Stimulated activated naive B cell treated with anti-CD40 and anti-IgM and Interleukin-4, amounts not matched to agents 10 μg/mL and 1 μg/mL and 100 μg/mL, for 72 hours (primary cell): ENCODE data around the gene ATP6V0B.

Source experiments
- ATAC-seq, 2 donors: fragments of 150-1000 bp; cut with Tn5 transposase; replicated peaks; 2 replicates each; pipeline ENCODE4 v1.10.0; 2021; ENCODE audit warnings: moderate library complexity in 1 of 2
- DNase-seq: peaks from one replicate; pipeline ENCODE4 v3.0.0; 2021
- H3K27ac Mint-ChIP-seq: one replicate; pipeline ENCODE4 v1.8.0; 2022; ENCODE audit warnings: mild to moderate bottlenecking, mixed read lengths
- H3K27me3 Mint-ChIP-seq, 2 donors: one replicate each; pipeline ENCODE4 v1.8.0; 2022; ENCODE audit warnings: mixed read lengths in 2 of 2
- H3K36me3 Mint-ChIP-seq, 2 donors: one replicate each; pipeline ENCODE4 v1.8.0; 2022; ENCODE audit warnings: mixed read lengths in 2 of 2, mild to moderate bottlenecking in 1 of 2
- H3K4me1 Mint-ChIP-seq, 2 donors: one replicate each; pipeline ENCODE4 v1.8.0; 2022; ENCODE audit warnings: mixed read lengths in 2 of 2, mild to moderate bottlenecking in 1 of 2
- H3K4me3 Mint-ChIP-seq, 2 donors: one replicate each; pipeline ENCODE4 v1.8.0; 2022; ENCODE audit warnings: mild to moderate bottlenecking in 2 of 2, mixed read lengths in 2 of 2, moderate library complexity in 1 of 2
- H3K9me3 Mint-ChIP-seq, 2 donors: one replicate each; pipeline ENCODE4 v1.8.0; 2022; ENCODE audit warnings: mixed read lengths in 2 of 2, mild to moderate bottlenecking in 1 of 2

Gene ATP6V0B

GRCh38 chr1:44010935-44011471 is 36.2 kb downstream of the ATP6V0B start:
- Mint-ChIP-seq H3K27ac (no peak overlapping the region), H3K9me3 (no peaks in the 10 kb centered on the region), H3K4me3 (no peak overlapping the region), H3K27me3 (peaks cover 7 to 15% of the 10 kb centered on the region in 2 donors), H3K4me1 (peaks cover 0 to 5% of the 10 kb centered on the region in 2 donors), H3K36me3 (no peaks in the 10 kb centered on the region)
- no peak for DNase-seq
- ATAC-seq: no peak

- DNase-seq: no peak
- no peak overlapping the region for H3K27ac Mint-ChIP-seq
- H3K36me3 Mint-ChIP-seq: no peaks in the 10 kb centered on the region
- no peak for ATAC-seq
- no peaks in the 10 kb centered on the region for H3K9me3 Mint-ChIP-seq
- no peak overlapping the region for H3K4me3 Mint-ChIP-seq
- peaks cover 0 to 3% of the 10 kb centered on the region in 2 donors for H3K4me1 Mint-ChIP-seq
- peaks cover 7 to 23% of the 10 kb centered on the region in 2 donors for H3K27me3 Mint-ChIP-seq
Observed at GRCh38 chr1:44012404-44012803, 37.6 kb downstream of the ATP6V0B start.

GRCh38 chr1:44012941-44013609 is 38.3 kb downstream of the ATP6V0B start:
- Mint-ChIP-seq H3K4me1 (no peaks in the 10 kb centered on the region), H3K4me3 (no peak overlapping the region), H3K27ac (no peak overlapping the region), H3K36me3 (no peaks in the 10 kb centered on the region), H3K27me3 (peaks cover 7 to 23% of the 10 kb centered on the region in 2 donors), H3K9me3 (no peaks in the 10 kb centered on the region)
- no peak for DNase-seq
- no peak for ATAC-seq

GRCh38 chr1:44013949-44014348 is 39.2 kb downstream of the ATP6V0B start:
- Mint-ChIP-seq H3K9me3 (no peaks in the 10 kb centered on the region), H3K4me1 (no peaks in the 10 kb centered on the region), H3K4me3 (no peak overlapping the region), H3K27me3 (peaks cover 7 to 23% of the 10 kb centered on the region in 2 donors), H3K27ac (no peak overlapping the region), H3K36me3 (no peaks in the 10 kb centered on the region)
- DNase-seq (no peak), ATAC-seq (no peak)

GRCh38 chr1:44014365-44015104 is 39.8 kb downstream of the ATP6V0B start:
- DNase-seq: no peak
- no peak for ATAC-seq
- H3K4me1 Mint-ChIP-seq: no peaks in the 10 kb centered on the region
- H3K36me3 Mint-ChIP-seq: no peaks in the 10 kb centered on the region
- H3K4me3 Mint-ChIP-seq: no peak overlapping the region
- H3K27me3 Mint-ChIP-seq: peaks cover 7 to 23% of the 10 kb centered on the region in 2 donors
- no peak overlapping the region for H3K27ac Mint-ChIP-seq
- no peaks in the 10 kb centered on the region for H3K9me3 Mint-ChIP-seq

GRCh38 chr1:44015206-44015605 is 40.4 kb downstream of the ATP6V0B start:
- Mint-ChIP-seq H3K27ac (no peak overlapping the region), H3K4me3 (no peak overlapping the region), H3K36me3 (no peaks in the 10 kb centered on the region), H3K4me1 (no peaks in the 10 kb centered on the region), H3K27me3 (peaks cover 7 to 23% of the 10 kb centered on the region in 2 donors), H3K9me3 (no peaks in the 10 kb centered on the region)
- ATAC-seq: no peak
- DNase-seq: no peak

- no peak overlapping the region for H3K27ac Mint-ChIP-seq
- no peak overlapping the region for H3K4me3 Mint-ChIP-seq
- H3K4me1 Mint-ChIP-seq: no peaks in the 10 kb centered on the region
- no peaks in the 10 kb centered on the region for H3K36me3 Mint-ChIP-seq
- no peak for ATAC-seq
- no peaks in the 10 kb centered on the region for H3K9me3 Mint-ChIP-seq
- DNase-seq: no peak
- peaks cover 7 to 23% of the 10 kb centered on the region in 2 donors for H3K27me3 Mint-ChIP-seq
Observed at GRCh38 chr1:44016041-44016889, 41.5 kb downstream of the ATP6V0B start.

GRCh38 chr1:44016890-44017400 is 42.2 kb downstream of the ATP6V0B start:
- no peaks in the 10 kb centered on the region for H3K36me3 Mint-ChIP-seq
- H3K9me3 Mint-ChIP-seq: no peaks in the 10 kb centered on the region
- no peak overlapping the region for H3K4me3 Mint-ChIP-seq
- no peak for ATAC-seq
- DNase-seq: no peak
- no peak overlapping the region for H3K27ac Mint-ChIP-seq
- H3K27me3 Mint-ChIP-seq: peaks cover 7 to 23% of the 10 kb centered on the region in 2 donors
- no peaks in the 10 kb centered on the region for H3K4me1 Mint-ChIP-seq

GRCh38 chr1:44019466-44019948 is 44.7 kb downstream of the ATP6V0B start:
- Mint-ChIP-seq H3K36me3 (no peaks in the 10 kb centered on the region), H3K9me3 (no peaks in the 10 kb centered on the region), H3K4me1 (no peaks in the 10 kb centered on the region), H3K27me3 (peaks cover 1 to 14% of the 10 kb centered on the region in 2 donors), H3K27ac (no peak overlapping the region), H3K4me3 (no peak overlapping the region)
- ATAC-seq (no peak), DNase-seq (no peak)

GRCh38 chr1:44020464-44020863 is 45.7 kb downstream of the ATP6V0B start:
- Mint-ChIP-seq H3K4me3 (no peak overlapping the region), H3K27ac (no peak overlapping the region), H3K9me3 (no peaks in the 10 kb centered on the region), H3K4me1 (peaks cover 2 to 5% of the 10 kb centered on the region in 2 donors), H3K27me3 (peaks cover 0 to 13% of the 10 kb centered on the region in 2 donors), H3K36me3 (no peaks in the 10 kb centered on the region)
- ATAC-seq: no peak
- no peak for DNase-seq

- DNase-seq (no peak), ATAC-seq (no peak)
- Mint-ChIP-seq H3K27me3 (peaks cover 0 to 7% of the 10 kb centered on the region in 2 donors), H3K27ac (no peak overlapping the region), H3K9me3 (no peaks in the 10 kb centered on the region), H3K4me1 (peaks cover 5 to 7% of the 10 kb centered on the region in 2 donors), H3K36me3 (no peaks in the 10 kb centered on the region), H3K4me3 (no peak overlapping the region)
Observed at GRCh38 chr1:44021156-44021555, 46.4 kb downstream of the ATP6V0B start.

GRCh38 chr1:44021581-44022321 is 47.0 kb downstream of the ATP6V0B start:
- no peak for ATAC-seq
- Mint-ChIP-seq H3K27ac (no peak overlapping the region), H3K4me1 (peaks cover 5 to 7% of the 10 kb centered on the region in 2 donors), H3K4me3 (no peak overlapping the region), H3K9me3 (no peaks in the 10 kb centered on the region), H3K27me3 (peaks cover 0 to under 1% of the 10 kb centered on the region in 2 donors), H3K36me3 (no peaks in the 10 kb centered on the region)
- DNase-seq: no peak

- Mint-ChIP-seq H3K27ac (peak overlapping the region; percentile 51), H3K4me1 (peaks cover 15 to 19% of the 10 kb centered on the region in 2 donors), H3K36me3 (no peaks in the 10 kb centered on the region), H3K9me3 (no peaks in the 10 kb centered on the region), H3K4me3 (no peak overlapping the region), H3K27me3 (no peaks in the 10 kb centered on the region)
- ATAC-seq: no peak
- DNase-seq: no peak
Observed at GRCh38 chr1:44024031-44024902, 49.5 kb downstream of the ATP6V0B start.
